A549 treated with ZK216348 at 1 μM for 4 hours (cell line): ENCODE data around the gene ZNF773. TPM values are rescaled to one million over a fixed set of nuclear protein-coding genes. Genes with fewer than 3 reads are reported as not detected.

Experiments used
- total RNA-seq: library from RNA; stranded (reverse); fragments of 200-300 nt; extraction: Qiagen RNA extraction; gene quantifications from 5 replicates; pipeline ENCODE4 v1.2.3, GENCODE V29; 2022; ENCODE audit warnings: low read depth

Gene ZNF773
- total RNA-seq = 5.0 to 6.0 TPM (median 5.3 TPM) in 5 replicates

DNA sequence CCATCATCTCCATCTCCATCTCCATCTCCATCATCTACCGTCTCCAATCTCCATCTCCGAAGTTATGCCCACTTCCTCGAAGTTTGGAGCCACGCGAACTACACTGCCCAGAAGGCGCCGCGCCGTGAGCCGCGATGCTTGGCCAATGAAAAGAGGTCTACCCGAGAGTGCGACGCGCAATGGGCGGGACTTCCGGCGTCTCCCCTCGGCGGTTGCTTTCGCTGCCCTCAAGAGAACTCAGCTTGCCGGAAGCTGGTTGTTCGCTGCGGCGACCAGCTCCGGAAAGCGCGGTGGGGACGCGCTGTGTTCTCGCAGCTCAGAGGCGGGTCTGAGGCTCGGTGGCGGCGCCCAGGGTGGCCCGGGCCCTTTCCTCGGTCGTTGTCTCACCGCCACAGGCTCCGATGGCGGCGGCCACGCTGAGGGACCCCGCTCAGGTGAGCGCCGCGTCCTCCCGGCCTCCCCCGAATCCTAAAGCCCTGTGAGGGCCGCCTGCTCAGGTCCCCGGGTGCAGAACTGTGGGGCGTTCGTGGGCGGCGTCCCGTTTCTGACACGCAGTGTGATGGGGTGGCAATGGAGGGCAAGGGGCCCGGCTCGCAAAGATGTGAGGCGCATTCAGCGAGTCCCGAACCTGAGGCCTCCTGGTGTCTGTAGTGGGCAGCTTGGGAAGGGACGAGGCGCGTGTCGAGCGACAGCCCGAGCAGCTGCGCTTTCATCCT lies at the start of gene ZNF773:
Gene ZNF773 (plus strand): TSS at position 259 of the 716 bp plus-strand sequence. CDS start 143 bp downstream, at position 402.

DNA sequence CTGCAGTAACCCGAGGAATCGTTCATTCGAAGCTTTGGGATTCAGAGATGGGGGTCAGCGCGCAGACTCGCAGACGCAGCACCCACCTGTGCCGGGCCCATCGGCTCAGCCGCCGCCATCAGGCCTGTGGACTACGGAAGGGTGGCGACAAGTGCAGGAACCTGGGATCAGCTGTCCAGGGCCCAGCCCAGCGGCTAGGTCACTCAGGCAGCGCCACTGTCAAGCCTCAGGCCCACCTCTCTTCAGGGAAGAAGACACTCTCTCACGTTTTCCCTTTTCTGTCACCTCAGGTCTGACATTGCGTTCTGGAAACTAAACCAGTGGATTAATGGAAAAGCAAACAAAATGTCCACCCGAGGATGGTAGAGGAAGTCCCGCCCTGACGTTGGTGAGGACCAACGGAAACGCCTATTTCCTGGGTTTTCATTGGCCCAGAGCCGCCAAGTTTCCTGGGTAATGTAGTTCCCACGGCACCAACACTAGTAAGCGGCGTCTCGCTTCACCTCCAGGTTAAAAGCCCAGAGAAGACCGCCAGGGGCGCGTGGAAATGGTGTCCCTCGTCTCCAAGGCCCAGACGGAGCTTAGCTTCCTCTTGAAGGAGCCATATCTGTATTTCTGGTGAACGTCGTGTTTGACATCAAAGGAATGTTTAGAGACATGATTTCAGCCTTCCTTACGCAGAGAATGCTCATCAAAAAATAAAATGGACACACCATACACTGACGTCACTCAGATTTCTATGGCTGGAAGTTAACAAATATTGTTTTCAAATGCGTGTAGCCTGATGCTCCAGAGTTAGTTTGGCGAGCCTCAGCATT lies 22.3 kb upstream of the ZNF773 start, which contains the start of gene ZNF772:
Gene ZNF772 (minus strand): TSS at position 376 of the 818 bp plus-strand sequence. CDS start 257 bp downstream, at position 119.

DNA sequence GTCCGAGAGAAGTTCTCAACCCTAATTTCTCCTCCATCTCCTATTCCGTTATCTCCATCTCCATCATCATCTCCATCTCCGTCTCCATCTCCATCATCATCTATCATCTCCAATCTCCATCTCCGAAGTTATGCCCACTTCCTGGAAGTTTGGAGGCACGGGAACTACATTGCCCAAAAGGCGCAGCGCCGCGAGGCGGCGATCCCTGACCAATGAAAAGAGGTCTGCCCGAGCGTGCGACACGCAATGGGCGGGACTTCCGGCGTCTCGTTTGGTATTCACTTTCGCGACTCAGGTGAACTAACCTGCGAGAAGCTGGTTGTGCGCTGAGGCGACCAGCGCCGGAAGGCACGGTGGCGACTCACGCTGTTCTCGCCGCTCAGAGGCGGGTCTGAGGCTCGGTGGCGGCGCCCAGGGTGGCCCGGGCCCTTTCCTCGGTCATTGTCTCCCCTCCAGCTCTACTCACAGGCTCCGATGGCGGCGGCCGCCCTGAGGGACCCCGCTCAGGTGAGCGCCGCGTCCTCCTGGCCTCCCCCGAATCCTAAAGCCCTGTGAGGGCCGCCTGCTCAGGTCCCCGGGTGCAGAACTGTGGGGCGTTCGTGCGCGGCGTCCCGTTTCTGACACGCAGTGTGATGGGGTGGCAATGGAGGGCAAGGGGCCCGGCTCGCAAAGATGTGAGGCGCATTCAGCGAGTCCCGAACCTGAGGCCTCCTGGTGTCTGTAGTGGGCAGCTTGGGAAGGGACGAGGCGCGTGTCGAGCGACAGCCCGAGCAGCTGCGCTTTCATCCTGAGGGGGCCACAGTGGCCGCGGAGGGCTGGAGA lies 12.1 kb upstream of the ZNF773 start, which contains the start of gene ZNF419:
Gene ZNF419 (plus strand): TSS at position 274 of the 822 bp plus-strand sequence. CDS start 201 bp downstream, at position 475.

GRCh38 chr19:57527136-57527881 lies 27.6 kb downstream of the ZNF773 start, which contains the start of gene ZNF549:
ZNF549 (plus strand) TSS chr19:57527356; CDS start chr19:57527574, 218 bp downstream.

Other genes with a start within 250 kb of the ZNF773 start
- 0.85 to 1.5 TPM (median 1.2 TPM) in 5 replicates for gene ZNF460, start 219.5 kb upstream of the ZNF773 start, total RNA-seq
- 1.3 to 2.1 TPM (median 1.8 TPM) in 5 replicates for gene ZNF543, start 179.5 kb upstream of the ZNF773 start, total RNA-seq
- 1.8 to 2.3 TPM (median 2.1 TPM) in 5 replicates for gene ZNF304, start 148.7 kb upstream of the ZNF773 start, total RNA-seq
- gene TRAPPC2B, start 136.4 kb upstream of the ZNF773 start, total RNA-seq = 12.2 to 16.4 TPM (median 13.2 TPM) in 5 replicates
- 1.2 to 3.6 TPM (median 1.8 TPM) in 5 replicates for gene ZNF547, start 136.4 kb upstream of the ZNF773 start, total RNA-seq
- gene ZNF548, start 110.1 kb upstream of the ZNF773 start, total RNA-seq = 3.2 to 4.6 TPM (median 4.1 TPM) in 5 replicates
- gene ZNF17, start 88.8 kb upstream of the ZNF773 start, total RNA-seq = 4.2 to 6.4 TPM (median 4.9 TPM) in 5 replicates
- 12.5 to 19.1 TPM (median 15.3 TPM) in 5 replicates for gene ZNF749, start 64.6 kb upstream of the ZNF773 start, total RNA-seq
- gene VN1R1, start 42.8 kb upstream of the ZNF773 start, total RNA-seq = 0.06 TPM in 1 of 5 replicates, not detected in the others
- gene ZNF772, start 22.4 kb upstream of the ZNF773 start, total RNA-seq = 0.97 to 2.1 TPM (median 1.4 TPM) in 5 replicates
- gene ZNF419, start 12.2 kb upstream of the ZNF773 start, total RNA-seq = 5.8 to 8.5 TPM (median 6.7 TPM) in 5 replicates
- gene ZNF549, start 27.4 kb downstream of the ZNF773 start, total RNA-seq = 1.3 to 2.0 TPM (median 1.8 TPM) in 5 replicates
- 2.2 to 4.5 TPM (median 3.8 TPM) in 5 replicates for gene ZNF550, start 59.9 kb downstream of the ZNF773 start, total RNA-seq
- 3.7 to 6.0 TPM (median 4.2 TPM) in 5 replicates for gene ZNF416, start 79.0 kb downstream of the ZNF773 start, total RNA-seq
- not detected in 5 replicates for gene ZIK1, start 84.2 kb downstream of the ZNF773 start, total RNA-seq
- gene ZNF530, start 99.9 kb downstream of the ZNF773 start, total RNA-seq = 4.5 to 6.3 TPM (median 5.1 TPM) in 5 replicates
- gene ZNF134, start 114.3 kb downstream of the ZNF773 start, total RNA-seq = 8.5 to 9.6 TPM (median 9.3 TPM) in 5 replicates
- 5.6 to 7.1 TPM (median 6.0 TPM) in 5 replicates for gene ZNF211, start 133.2 kb downstream of the ZNF773 start, total RNA-seq
- not detected in 5 replicates for gene ZSCAN4, start 169.0 kb downstream of the ZNF773 start, total RNA-seq
- 4.7 to 5.7 TPM (median 5.1 TPM) in 5 replicates for gene ZNF551, start 182.0 kb downstream of the ZNF773 start, total RNA-seq
- not detected in 5 replicates for gene ZNF154, start 209.3 kb downstream of the ZNF773 start, total RNA-seq
- gene ZNF671, start 227.7 kb downstream of the ZNF773 start, total RNA-seq = 0.70 to 1.1 TPM (median 0.72 TPM) in 5 replicates
- 4.6 to 11.1 TPM (median 5.6 TPM) in 5 replicates for gene ZNF776, start 246.9 kb downstream of the ZNF773 start, total RNA-seq